Hepatocyte (in vitro differentiated cells): ENCODE data around the gene AGBL2. TPM values are rescaled to one million over a fixed set of nuclear protein-coding genes. Genes with fewer than 3 reads are reported as not detected.
A peak's percentile ranks its signal among the peaks of the same experiment; 100 is the strongest.

Experiments
- DNase-seq: peaks from one replicate; pipeline ENCODE4 v3.0.0-alpha.2; 2016; ENCODE audit warnings: low spot score
- H2AFZ ChIP-seq: fragments of 200-600 bp; sonication (generic); 2 replicates; pipeline ENCODE4 v1.6.0; 2016; ENCODE audit warnings: antibody characterized with exemption, mild to moderate bottlenecking
- H3K27ac ChIP-seq: fragments of 200-600 bp; sonication (generic); 2 replicates; pipeline ENCODE4 v1.5.1; 2016; ENCODE audit warnings: mild to moderate bottlenecking
- H3K27me3 ChIP-seq: fragments of 200-600 bp; sonication (generic); 2 replicates; pipeline ENCODE4 v1.6.1; 2016
- H3K36me3 ChIP-seq: fragments of 200-600 bp; sonication (generic); replicated peaks from 2 replicates; pipeline ENCODE4 v1.5.1; 2016; ENCODE audit warnings: low read depth; ENCODE audit not compliant: insufficient read depth
- H3K4me1 ChIP-seq: fragments of 200-600 bp; sonication (generic); 2 replicates; pipeline ENCODE4 v1.5.1; 2016; ENCODE audit warnings: mild to moderate bottlenecking, moderate library complexity; ENCODE audit not compliant: insufficient read depth
- H3K4me2 ChIP-seq: fragments of 200-600 bp; sonication (generic); 2 replicates; pipeline ENCODE4 v1.6.0; 2016
- H3K4me3 ChIP-seq: fragments of 200-600 bp; sonication (generic); 2 replicates; pipeline ENCODE4 v1.5.1; 2016; ENCODE audit warnings: mild to moderate bottlenecking
- H3K79me2 ChIP-seq: fragments of 200-600 bp; sonication (generic); 2 replicates; pipeline ENCODE4 v1.6.0; 2017; ENCODE audit warnings: mild to moderate bottlenecking
- H3K9me2 ChIP-seq: fragments of 200-600 bp; sonication (generic); replicated peaks from 2 replicates; pipeline ENCODE4 v1.6.0; 2017; ENCODE audit warnings: mild to moderate bottlenecking; ENCODE audit not compliant: insufficient read depth
- H3K9me3 ChIP-seq: fragments of 200-600 bp; sonication (generic); 2 replicates; pipeline ENCODE4 v1.5.1; 2016; ENCODE audit warnings: low read depth, mild to moderate bottlenecking
- H4K20me1 ChIP-seq: fragments of 200-600 bp; sonication (generic); 2 replicates; pipeline ENCODE4 v1.6.0; 2016; ENCODE audit warnings: mild to moderate bottlenecking; ENCODE audit not compliant: insufficient read depth, poor library complexity, severe bottlenecking
- CTCF ChIP-seq: fragments of 200-600 bp; sonication (generic); IDR thresholded peaks from 2 replicates; pipeline ENCODE4 v1.5.1; 2016; ENCODE audit warnings: antibody characterized with exemption, mild to moderate bottlenecking; ENCODE audit not compliant: poor library complexity
- EZH2 ChIP-seq: fragments of 200-600 bp; sonication (generic); IDR thresholded peaks from 2 replicates; pipeline ENCODE4 v1.6.1; 2016; ENCODE audit warnings: antibody characterized with exemption, mild to moderate bottlenecking, borderline replicate concordance
- EZH2phosphoT487 ChIP-seq: fragments of 200-600 bp; sonication (generic); IDR thresholded peaks from one replicate; pipeline ENCODE4 v1.6.1; 2018; ENCODE audit warnings: antibody characterized with exemption, mild to moderate bottlenecking, low read depth, moderate library complexity; ENCODE audit not compliant: unreplicated experiment, severe bottlenecking
- WGBS: methylation state at CpG from one replicate; pipeline ENCODE4 v1.1.6; 2016; ENCODE audit warnings: low lambda C conversion rate; ENCODE audit errors: missing lambda C conversion rate; 5-methylcytosine and 5-hydroxymethylcytosine counted together
- polyA plus RNA-seq: library from polyadenylated mRNA; unstranded; fragments of >200 nt; fragmentation: Nextera tagmentation; extraction: Ambion mirVana; gene quantifications from 2 replicates; pipeline ENCODE4 v1.2.1, GENCODE V29; 2016
- total RNA-seq: library from RNA; depleted of rRNA; stranded (reverse); fragments of >200 nt; gene quantifications from 2 replicates; pipeline ENCODE4 v1.2.3, GENCODE V29; 2014

AGBL2 gene
- total and polyA plus RNA-seq, 2 experiments from 2014 or later, result 2.0 to 2.3 TPM

- Histone ChIP-seq H3K27ac (peak overlapping the region; percentile 89), H3K36me3 (peaks cover 3% of the 10 kb centered on the region), H3K4me3 (no peak overlapping the region), H2AFZ (no peak overlapping the region), H3K4me1 (peaks cover 9% of the 10 kb centered on the region), H3K79me2 (peaks cover 11% of the 10 kb centered on the region), H4K20me1 (no peaks in the 10 kb centered on the region), H3K9me2 (no peaks in the 10 kb centered on the region), H3K9me3 (no peaks in the 10 kb centered on the region), H3K4me2 (no peak overlapping the region), H3K27me3 (no peaks in the 10 kb centered on the region)
- WGBS, result 78% methylated on average over 3 of the region's 3 CpGs
- no peak for DNase-seq
- no peak for TF ChIP-seq CTCF
- no peak for TF ChIP-seq EZH2phosphoT487
- TF ChIP-seq EZH2, result no peak
These were observed 10.4 kb upstream of the AGBL2 start for GRCh38 chr11:47725442-47726117.

GRCh38 chr11:47724041-47724729, 9.0 kb upstream of the AGBL2 start:
- no peak overlapping the region for H3K4me2 ChIP-seq
- WGBS, result 47% methylated on average over 6 of the region's 6 CpGs
- peaks cover 3% of the 10 kb centered on the region for H3K36me3 ChIP-seq

GRCh38 chr11:47723041-47723440, 7.9 kb upstream of the AGBL2 start:
- TF ChIP-seq EZH2phosphoT487, result no peak
- TF ChIP-seq EZH2, result no peak
- no peak for TF ChIP-seq CTCF
- Histone ChIP-seq H3K4me2 (no peak overlapping the region), H3K9me3 (no peaks in the 10 kb centered on the region), H3K79me2 (peaks cover 16% of the 10 kb centered on the region), H3K9me2 (no peaks in the 10 kb centered on the region), H3K4me1 (peaks cover 9% of the 10 kb centered on the region), H3K27me3 (no peaks in the 10 kb centered on the region), H2AFZ (no peak overlapping the region), H3K4me3 (no peak overlapping the region), H3K36me3 (no peaks in the 10 kb centered on the region), H3K27ac (peak overlapping the region; percentile 37), H4K20me1 (no peaks in the 10 kb centered on the region)
- WGBS, result 97% methylated on average over 3 of the region's 3 CpGs
- DNase-seq, result no peak

More at GRCh38 chr11:47724041-47724729, 9.0 kb upstream of the AGBL2 start:
- H3K79me2 ChIP-seq, result peaks cover 16% of the 10 kb centered on the region
- peaks cover 9% of the 10 kb centered on the region for H3K4me1 ChIP-seq
- no peaks in the 10 kb centered on the region for H3K9me3 ChIP-seq
- H4K20me1 ChIP-seq, result no peaks in the 10 kb centered on the region
- DNase-seq, result peak; percentile 85
- H3K27ac ChIP-seq, result peak overlapping the region; percentile 89
- no peak for TF ChIP-seq EZH2phosphoT487
- TF ChIP-seq EZH2, result no peak
- no peak for TF ChIP-seq CTCF
- H3K4me3 ChIP-seq, result no peak overlapping the region
- no peaks in the 10 kb centered on the region for H3K27me3 ChIP-seq
- H2AFZ ChIP-seq, result no peak overlapping the region
- no peaks in the 10 kb centered on the region for H3K9me2 ChIP-seq
